ENCODE measurements around the gene AXIN1.
"Not testable (repeated sequence)": the region's sequence is repeated elsewhere in the genome, so short reads cannot be mapped to it uniquely, and the experiment has no call there.

Gene AXIN1

GRCh38 chr16:280552-280951 is 72.0 kb downstream of the AXIN1 start, which contains the start of gene ARHGDIG:
Gene ARHGDIG (plus strand): TSS chr16:280591. CDS start chr16:280681, 90 bp downstream.
- peak; percentile 35 for DNase-seq

DNA sequence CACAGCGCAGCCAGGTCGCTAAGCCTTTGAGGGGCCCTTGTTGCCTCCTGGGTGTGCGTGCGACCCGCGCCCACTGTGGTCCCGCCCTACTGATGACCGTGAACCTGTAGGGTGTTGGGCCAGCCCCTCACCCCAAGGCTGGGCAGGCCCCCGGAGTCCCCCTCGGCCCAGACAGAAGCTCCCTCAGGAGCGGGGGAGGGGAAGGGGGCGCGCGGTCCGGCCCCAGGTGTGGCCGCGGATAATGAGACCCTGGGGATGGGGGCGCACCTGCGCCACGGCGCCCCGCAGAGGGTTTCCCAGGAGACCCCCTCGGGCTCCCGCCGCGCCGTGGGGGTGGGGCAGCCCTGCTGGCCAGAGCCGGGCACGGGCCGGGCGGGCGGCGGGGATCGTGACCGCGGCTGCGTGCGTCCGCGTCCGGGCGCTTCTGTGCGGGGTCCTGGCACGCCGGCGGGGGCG is 72.5 kb downstream of the AXIN1 start:
- DNase-seq: no peak

GRCh38 chr16:279531-279930 is 73.0 kb downstream of the AXIN1 start:
- DNase-seq: no peak

GRCh38 chr16:278863-279366 is 73.6 kb downstream of the AXIN1 start:
- DNase-seq: peak; percentile 97

DNA sequence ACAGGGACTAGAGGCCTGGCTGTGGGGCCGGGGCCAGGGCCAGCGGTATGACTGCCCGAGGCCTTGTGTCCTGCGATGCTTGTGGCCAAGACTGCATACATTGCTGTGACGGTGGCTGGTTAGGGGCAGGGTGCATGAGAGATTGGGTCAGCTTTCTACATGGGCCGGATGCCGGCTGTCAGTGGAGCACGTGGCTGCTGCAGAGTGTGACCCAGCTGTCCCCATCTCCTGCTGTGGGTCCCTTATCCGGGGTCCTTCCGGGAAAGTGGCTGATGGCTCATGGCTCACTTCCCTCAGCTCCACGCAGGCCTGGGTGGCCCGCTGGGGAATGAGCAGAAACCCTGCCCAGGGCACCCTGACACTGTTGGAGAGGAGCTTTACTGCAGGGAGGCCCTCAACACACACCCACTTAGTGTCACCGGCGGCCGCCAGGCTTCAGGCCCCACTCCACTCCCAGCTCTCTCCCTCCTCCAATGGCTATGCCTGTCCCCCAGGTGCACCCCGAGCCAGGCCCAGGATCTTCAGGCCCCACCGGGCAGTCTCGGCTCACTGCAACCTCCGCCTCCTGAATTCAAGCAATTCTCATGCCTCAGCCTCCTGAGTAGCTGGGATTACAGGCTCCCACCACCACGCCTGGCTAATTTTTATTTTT is 76.0 kb downstream of the AXIN1 start:
- DNase-seq: no peak

- DNase-seq: no peak
Observed at GRCh38 chr16:275786-276232, 76.7 kb downstream of the AXIN1 start, which contains the start of gene RGS11. Gene RGS11 (minus strand): TSS chr16:275944. CDS start chr16:275911, 33 bp downstream.

DNA sequence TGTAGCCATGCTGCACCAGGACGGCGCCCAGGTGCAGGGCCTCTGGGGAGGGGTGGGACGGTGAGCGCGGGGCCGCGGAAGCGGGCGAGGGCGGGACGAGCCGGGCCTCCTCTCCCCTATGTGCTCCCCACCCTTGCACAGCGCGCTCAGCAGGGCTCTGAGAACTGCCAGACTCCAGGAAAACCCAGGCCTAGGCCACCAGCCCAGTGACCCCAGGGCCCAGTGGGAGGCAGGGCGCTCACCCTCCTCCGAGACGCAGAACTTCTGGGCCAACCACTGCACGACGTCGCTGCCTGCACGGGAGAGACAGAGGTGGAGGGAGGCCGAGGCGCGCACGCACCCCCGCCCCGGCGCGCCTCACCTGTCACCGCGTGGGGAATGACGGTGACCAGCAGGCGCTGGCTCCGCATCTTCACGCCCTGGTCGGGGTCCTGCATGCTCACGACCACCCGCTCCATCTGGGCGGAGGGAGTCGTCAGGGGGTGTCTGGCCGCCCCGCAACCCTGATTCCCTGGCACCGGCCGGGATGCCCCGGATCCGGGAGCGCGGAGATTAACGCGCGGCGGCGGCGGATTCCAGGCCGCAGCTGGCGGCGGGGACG is 77.4 kb downstream of the AXIN1 start:
- no peak for DNase-seq

- DNase-seq: peak; percentile 37
Observed at GRCh38 chr16:273547-274421, 78.7 kb downstream of the AXIN1 start.

DNA sequence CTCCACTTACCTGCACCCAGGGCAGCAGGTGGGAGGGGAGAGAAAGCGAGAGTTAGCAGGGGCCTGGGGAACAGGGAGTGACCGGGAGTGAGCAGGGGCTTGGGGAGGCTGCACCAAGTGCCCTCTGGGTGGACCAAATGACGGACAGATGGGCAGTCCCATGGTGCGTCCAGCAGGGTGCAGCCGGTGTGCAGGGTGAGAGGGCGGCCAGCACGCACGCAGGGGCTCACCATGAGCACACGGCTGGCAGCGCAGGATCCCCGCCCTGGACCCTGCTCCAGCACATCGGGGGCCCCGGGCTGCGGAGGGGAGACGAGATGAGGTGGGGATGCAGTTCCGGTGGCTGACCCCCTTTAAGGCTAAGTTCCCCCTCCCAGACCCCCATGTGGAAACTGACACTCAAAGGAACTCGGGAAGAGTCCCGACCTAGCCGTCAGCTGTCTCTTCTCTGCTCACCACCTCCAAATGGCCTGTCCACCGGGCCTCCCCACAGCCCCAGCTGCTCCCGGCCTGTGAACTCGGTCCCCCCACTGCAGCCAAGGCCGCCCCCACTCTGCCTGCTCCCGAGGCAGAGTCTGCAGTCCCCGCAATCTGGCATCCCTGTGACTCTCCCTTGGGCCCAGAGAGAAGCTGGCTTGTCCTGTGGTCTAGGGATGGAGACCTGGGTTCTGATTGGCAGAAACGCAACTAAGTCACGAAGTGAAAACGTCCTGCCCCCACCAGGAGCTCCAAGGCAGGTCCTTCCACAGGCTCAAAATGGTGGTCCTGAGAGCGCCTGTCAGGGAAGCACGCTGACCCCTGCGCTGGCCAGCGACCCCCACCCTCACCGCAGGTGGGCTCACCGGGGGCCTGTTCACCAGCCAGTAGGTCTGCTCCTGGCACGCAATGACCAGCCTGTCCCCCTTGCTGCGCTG is 79.6 kb downstream of the AXIN1 start:
- no peak for DNase-seq

DNA sequence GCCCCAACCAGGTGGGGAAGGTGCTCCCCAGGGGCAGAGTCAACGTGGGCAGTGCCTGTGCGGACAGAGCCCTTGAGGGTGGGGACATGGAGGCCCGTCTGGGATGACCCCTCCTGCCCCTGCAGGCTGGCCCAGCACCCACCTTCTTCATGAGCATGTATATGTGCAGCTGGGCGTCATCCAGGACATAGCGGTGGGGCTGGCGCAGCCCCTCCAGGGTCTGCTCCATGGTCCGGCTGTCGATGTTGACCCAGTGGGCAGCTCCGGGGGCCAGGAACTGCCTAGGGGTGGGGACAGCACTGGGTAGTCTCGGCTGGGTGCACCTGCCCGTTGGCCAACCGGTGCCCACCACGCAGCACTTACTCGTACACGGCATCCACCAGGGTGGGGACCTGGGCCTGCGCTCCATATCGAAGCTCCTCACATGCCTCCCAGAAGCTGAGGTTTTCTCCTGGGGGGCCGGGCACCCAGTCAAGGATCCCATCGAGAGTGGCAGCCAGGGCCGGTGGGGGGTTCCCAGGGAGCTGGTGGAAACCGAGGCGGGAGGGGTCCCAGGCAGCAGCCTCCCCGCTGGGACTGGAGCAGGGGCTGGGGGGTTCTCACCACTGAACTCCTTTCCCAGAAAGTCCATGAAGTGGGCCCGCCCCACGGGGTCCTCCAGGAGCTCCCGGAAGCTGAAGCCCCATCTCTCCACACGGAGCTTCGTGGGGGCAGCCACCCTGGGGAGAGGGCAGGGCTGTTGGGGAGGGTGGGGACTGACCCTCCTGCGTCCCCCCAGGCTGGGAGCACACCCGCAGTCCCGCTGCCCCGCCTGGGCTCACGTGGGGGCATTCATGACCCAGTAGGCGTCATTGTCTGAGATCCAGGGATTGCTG is 81.9 kb downstream of the AXIN1 start:
- DNase-seq: no peak

DNA sequence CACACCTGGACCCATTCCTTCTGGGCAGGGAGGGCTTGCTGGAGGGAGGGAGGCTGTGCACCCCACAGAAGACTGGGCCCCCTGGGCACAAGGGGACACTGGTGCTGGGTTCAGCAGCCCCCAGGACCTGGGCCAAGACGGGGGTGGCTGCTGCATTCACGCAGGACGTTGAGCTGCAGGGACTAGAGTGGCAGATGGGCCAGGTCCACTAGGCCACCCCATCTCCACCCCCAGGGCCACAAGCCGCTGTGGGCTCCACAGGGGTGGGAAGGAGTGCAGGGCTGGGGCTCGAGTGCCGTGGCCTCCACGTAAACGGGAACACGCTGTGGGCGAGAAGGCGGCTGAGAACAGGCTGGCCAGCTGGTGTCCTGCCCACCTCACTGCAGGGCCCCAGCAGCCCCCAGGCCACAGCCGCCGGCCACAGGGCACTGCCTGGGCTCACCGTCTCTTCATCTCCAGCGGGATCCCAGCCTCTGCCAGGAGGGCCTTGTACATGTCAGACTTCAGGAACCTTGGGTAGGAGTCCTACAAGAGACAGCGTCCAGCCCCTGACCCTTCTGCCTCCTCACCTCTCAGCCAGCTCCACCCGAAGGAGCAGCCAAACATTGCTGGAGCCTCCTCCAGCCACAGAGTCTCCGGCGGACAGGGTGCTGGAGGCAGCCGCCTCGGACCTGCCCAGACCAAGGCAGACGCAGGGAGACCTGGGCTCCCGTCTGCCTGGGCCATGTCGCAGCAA is 83.3 kb downstream of the AXIN1 start:
- no peak for DNase-seq

GRCh38 chr16:268141-269053 is 84.1 kb downstream of the AXIN1 start:
- DNase-seq: peak; percentile 54

GRCh38 chr16:267562-267961 is 85.0 kb downstream of the AXIN1 start:
- not testable (repeated sequence) for DNase-seq

DNA sequence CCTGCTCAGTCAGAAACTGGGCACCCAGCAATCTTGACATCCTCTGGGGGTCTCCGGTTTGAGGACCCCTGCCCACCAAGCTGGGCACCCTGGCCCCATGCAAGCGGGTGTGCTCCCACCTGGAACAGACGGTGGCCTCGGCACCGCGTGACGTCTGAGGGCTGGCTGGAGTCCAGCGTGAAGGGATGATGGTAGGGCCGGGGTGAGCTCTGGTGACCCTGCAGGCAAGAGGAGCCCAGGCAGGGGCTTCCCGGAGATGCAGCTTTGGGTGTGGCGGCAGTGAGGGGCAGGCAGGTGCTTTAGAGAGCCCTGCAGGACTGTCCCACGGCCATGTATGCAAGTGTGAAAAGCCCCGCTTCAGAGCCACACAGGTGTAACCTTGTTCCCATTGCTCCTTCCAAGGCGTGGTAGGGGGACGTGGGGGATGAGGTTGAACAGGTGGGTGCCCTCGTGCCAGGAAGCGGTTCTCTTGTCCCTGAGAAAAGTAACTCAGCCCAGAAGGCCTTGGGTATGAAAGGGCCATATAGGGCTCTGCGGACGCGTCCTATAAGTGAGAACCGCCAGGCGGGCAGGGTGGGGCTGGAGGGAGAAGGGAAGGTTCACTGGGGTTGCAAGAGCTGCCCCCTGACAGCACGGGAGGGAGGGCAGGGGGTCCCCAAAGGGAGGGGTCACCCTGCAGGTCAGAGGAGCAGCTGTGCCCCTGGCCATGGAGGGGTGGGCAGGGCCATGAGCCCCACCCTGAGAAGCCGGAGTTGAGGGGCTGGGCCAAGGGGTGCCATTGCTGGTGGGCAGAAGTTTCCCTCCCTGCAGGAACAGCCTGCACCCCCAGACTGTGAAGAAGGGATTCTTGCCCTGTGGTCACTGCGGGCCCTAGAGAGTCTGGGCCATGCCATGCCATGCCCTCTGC is 86.0 kb downstream of the AXIN1 start:
- DNase-seq: no peak

DNA sequence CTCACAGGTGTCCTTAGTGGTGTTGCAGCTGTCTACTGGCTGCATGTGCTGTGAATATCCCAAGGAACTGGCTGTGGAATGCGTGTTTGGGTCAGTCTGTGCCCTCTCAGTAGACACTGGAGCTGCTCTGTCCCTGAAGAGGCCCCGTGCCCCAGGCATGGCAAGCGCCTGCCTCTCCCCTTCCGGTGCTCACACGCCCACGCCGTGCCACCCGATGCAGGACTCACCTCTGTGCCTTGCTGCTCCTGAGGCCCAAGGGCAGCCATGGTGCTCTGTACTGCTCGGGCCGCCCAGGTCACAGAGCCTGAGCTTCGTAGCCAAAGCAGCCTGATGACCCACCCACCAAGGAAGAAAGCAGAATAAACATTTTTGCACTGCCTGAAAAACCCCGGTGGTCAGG is 86.8 kb downstream of the AXIN1 start:
- DNase-seq: no peak

- no peak for DNase-seq
Observed at GRCh38 chr16:265002-265529, 87.5 kb downstream of the AXIN1 start.

DNA sequence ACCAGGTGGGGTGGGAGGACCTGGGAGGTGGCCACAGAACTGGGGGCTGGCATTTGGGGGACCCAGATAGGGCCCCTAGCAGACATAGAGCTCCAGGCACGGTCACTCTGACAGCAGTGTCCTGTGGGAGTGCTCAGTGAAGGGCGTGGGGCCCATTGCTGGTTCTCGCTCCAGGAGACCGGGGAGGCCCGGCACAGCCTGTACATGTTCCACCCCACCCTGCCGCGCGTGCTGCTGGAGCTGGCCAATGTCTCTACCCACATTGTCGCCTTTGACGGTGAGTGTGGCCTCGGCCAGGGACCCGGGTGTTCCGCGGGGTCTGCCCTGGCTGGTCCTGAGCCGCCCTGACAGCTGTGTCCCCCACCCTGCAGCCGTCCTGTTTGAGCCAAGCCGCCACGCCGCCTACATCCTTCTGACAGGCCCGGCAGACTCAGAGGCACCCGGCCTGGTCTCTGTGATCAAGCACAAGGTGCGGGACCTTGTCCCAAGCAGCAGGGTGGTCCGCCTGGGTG is 88.0 kb downstream of the AXIN1 start:
- DNase-seq: no peak

DNA sequence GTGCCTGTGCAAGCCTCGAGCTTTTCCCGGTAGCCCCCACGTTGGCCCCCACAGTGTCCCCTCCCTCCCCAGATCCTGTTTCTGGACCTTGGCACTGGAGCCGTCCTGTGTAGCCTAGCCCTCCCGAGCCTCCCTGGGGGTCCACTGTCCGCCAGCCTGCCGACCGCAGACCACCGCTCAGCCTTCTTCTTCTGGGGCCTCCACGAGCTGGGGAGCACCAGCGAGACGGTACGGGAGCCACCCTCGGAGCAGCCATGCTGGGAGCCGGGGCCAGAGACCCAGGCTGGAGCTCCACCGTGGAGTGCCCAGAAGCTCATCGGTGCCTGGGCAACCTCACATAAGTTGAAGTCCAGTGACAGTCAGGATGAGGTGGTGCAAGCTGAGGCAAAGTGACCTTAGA is 88.6 kb downstream of the AXIN1 start:
- no peak for DNase-seq
